BE2C (cell line): Measurements from ENCODE around the gene ALAS1.
A peak's percentile ranks its signal among the peaks of the same experiment; 100 is the strongest.

ENCODE experiments used
- DNase-seq: peaks from one replicate; pipeline ENCODE4 v3.0.0-alpha.2; 2020
- H3K27me3 ChIP-seq: fragments of 250-450 bp; sonication (Bioruptor Pico); 2 replicates; pipeline ENCODE4 v1.5.1; 2020; ENCODE audit warnings: mild to moderate bottlenecking
- H3K36me3 ChIP-seq: fragments of 250-450 bp; sonication (Bioruptor Pico); 2 replicates; pipeline ENCODE4 v1.5.1; 2020; ENCODE audit warnings: mild to moderate bottlenecking
- H3K4me1 ChIP-seq: fragments of 250-450 bp; sonication (Bioruptor Pico); 2 replicates; pipeline ENCODE4 v1.5.1; 2020
- H3K4me3 ChIP-seq: 2 replicates; pipeline ENCODE4 v1.5.1; 2011; ENCODE audit warnings: low read depth, low read length
- H3K9me3 ChIP-seq: fragments of 250-450 bp; sonication (Bioruptor Pico); 2 replicates; pipeline ENCODE4 v1.5.1; 2020
- TF ChIP-seq, protein P1 (sequence below): IDR thresholded peaks from 2 replicates; pipeline ENCODE4 v1.5.1; 2012; ENCODE audit warnings: mild to moderate bottlenecking, low read depth, low read length

ALAS1 gene

GRCh38 chr3:52153389-52154096 is 44.4 kb upstream of the ALAS1 start:
- no peaks in the 10 kb centered on the region for H3K9me3 ChIP-seq
- peak overlapping the region; percentile 73 for H3K4me3 ChIP-seq
- no peak for DNase-seq
- H3K4me1 ChIP-seq, result no peaks in the 10 kb centered on the region
- no peaks in the 10 kb centered on the region for H3K36me3 ChIP-seq
- TF ChIP-seq, protein P1, sequence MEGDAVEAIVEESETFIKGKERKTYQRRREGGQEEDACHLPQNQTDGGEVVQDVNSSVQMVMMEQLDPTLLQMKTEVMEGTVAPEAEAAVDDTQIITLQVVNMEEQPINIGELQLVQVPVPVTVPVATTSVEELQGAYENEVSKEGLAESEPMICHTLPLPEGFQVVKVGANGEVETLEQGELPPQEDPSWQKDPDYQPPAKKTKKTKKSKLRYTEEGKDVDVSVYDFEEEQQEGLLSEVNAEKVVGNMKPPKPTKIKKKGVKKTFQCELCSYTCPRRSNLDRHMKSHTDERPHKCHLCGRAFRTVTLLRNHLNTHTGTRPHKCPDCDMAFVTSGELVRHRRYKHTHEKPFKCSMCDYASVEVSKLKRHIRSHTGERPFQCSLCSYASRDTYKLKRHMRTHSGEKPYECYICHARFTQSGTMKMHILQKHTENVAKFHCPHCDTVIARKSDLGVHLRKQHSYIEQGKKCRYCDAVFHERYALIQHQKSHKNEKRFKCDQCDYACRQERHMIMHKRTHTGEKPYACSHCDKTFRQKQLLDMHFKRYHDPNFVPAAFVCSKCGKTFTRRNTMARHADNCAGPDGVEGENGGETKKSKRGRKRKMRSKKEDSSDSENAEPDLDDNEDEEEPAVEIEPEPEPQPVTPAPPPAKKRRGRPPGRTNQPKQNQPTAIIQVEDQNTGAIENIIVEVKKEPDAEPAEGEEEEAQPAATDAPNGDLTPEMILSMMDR, result no peak
- H3K27me3 ChIP-seq, result no peaks in the 10 kb centered on the region

GRCh38 chr3:52154135-52155094 is 43.5 kb upstream of the ALAS1 start, which contains the start of gene POC1A:
Gene POC1A, minus strand, starts transcription at chr3:52154423. Its CDS starts 51 bp downstream, at chr3:52154372.
- H3K4me3 ChIP-seq, result peak within 1 kb of the TSS; percentile 73
- H3K4me1 ChIP-seq, result no peaks in the 10 kb centered on the region
- H3K36me3 ChIP-seq, result no peaks in the 10 kb centered on the region
- TF ChIP-seq, protein P1, result no peak
- peak; percentile 91 for DNase-seq
- H3K27me3 ChIP-seq, result no peaks in the 10 kb centered on the region
- no peaks in the 10 kb centered on the region for H3K9me3 ChIP-seq

- DNase-seq, result no peak
- Histone ChIP-seq H3K27me3 (no peaks in the 10 kb centered on the region), H3K9me3 (no peaks in the 10 kb centered on the region), H3K4me3 (no peak overlapping the region), H3K36me3 (no peaks in the 10 kb centered on the region), H3K4me1 (no peaks in the 10 kb centered on the region)
- TF ChIP-seq, protein P1, result no peak
Observed at GRCh38 chr3:52155912-52156311, 42.0 kb upstream of the ALAS1 start.

DNA sequence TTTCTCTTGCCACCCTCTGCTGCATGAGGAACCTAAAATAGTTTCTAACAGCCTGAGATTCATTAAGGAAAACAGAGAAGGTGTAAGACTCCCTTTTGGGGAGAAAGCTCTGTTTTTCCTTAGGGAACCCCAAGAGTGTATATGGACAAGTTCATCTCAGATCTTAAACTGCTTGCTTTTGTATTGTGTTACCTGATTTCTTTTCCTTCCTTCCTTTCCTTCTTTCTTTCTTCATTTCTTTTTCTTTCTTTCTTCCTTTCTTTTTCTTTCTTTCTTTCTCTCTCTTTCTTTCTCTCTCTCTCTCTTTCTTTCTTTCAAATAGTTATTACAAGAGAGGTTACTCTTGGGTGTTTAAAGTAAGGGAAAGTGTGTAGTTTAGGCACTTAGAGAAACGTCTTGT is 38.5 kb upstream of the ALAS1 start:
- Histone ChIP-seq H3K4me1 (no peaks in the 10 kb centered on the region), H3K27me3 (no peaks in the 10 kb centered on the region), H3K36me3 (no peaks in the 10 kb centered on the region), H3K4me3 (no peak overlapping the region), H3K9me3 (no peaks in the 10 kb centered on the region)
- DNase-seq, result no peak
- TF ChIP-seq, protein P1, result no peak

GRCh38 chr3:52162250-52162872 is 35.6 kb upstream of the ALAS1 start:
- DNase-seq, result no peak
- H3K27me3 ChIP-seq, result no peaks in the 10 kb centered on the region
- no peaks in the 10 kb centered on the region for H3K4me1 ChIP-seq
- TF ChIP-seq, protein P1, result no peak
- H3K36me3 ChIP-seq, result no peaks in the 10 kb centered on the region
- H3K4me3 ChIP-seq, result no peak overlapping the region
- no peaks in the 10 kb centered on the region for H3K9me3 ChIP-seq
